Brain microvascular endothelial cell (primary cell): ENCODE results near the gene RAB8B.
A peak's percentile ranks its signal among the peaks of the same experiment; 100 is the strongest.

Experiments
- DNase-seq: peaks from one replicate; pipeline ENCODE4 v3.0.0-alpha.2; 2020
- H3K27ac ChIP-seq: fragments of 250-450 bp; sonication (Bioruptor Pico); 2 replicates; pipeline ENCODE4 v1.5.1; 2020; ENCODE audit warnings: mild to moderate bottlenecking, moderate library complexity
- H3K27me3 ChIP-seq: fragments of 250-450 bp; sonication (Bioruptor Pico); replicated peaks from 2 replicates; pipeline ENCODE4 v1.5.1; 2020; ENCODE audit warnings: mild to moderate bottlenecking
- H3K36me3 ChIP-seq: fragments of 250-450 bp; sonication (Bioruptor Pico); replicated peaks from 2 replicates; pipeline ENCODE4 v1.5.1; 2020; ENCODE audit warnings: mild to moderate bottlenecking
- H3K4me3 ChIP-seq: 2 replicates; pipeline ENCODE4 v1.5.1; 2011; ENCODE audit warnings: low read depth, mild to moderate bottlenecking, control low read depth, low read length, moderate library complexity
- in situ Hi-C: cut with HindIII; loops from 2 replicates; pipeline ENCODE4 v1.10.0; 2017; ENCODE audit warnings: low sequenced_read_pairs, low pct_ligation_motif_present
- TF ChIP-seq, protein P1 (sequence below): IDR thresholded peaks from 2 replicates; pipeline ENCODE4 v1.5.1; 2011; ENCODE audit warnings: low read depth, mild to moderate bottlenecking, moderate library complexity, low read length, control low read depth, inconsistent platforms; ENCODE audit errors: missing control alignments

The RAB8B gene

DNA sequence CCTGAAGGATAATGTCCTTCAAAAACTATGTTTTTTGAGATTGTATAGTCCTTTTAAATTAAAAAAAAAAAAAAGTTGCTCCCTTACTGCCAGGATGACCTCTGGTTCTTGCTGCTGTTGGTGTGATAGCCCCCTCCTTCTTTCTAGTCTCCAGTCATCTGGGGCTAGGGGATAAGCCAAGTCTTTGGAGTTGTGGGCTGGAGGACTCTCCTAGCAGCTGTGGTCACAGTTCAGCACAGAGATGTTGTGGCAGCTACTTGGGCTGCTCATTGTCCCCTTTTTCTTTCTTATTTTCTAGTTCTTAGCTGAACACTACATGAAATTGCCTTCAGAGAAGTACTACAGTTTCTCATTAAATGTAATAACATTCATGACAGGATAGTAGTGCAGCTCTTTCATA lies 48.8 kb downstream of the RAB8B start:
- H3K4me3 ChIP-seq = no peak overlapping the region
- DNase-seq = no peak
- TF ChIP-seq, protein P1, sequence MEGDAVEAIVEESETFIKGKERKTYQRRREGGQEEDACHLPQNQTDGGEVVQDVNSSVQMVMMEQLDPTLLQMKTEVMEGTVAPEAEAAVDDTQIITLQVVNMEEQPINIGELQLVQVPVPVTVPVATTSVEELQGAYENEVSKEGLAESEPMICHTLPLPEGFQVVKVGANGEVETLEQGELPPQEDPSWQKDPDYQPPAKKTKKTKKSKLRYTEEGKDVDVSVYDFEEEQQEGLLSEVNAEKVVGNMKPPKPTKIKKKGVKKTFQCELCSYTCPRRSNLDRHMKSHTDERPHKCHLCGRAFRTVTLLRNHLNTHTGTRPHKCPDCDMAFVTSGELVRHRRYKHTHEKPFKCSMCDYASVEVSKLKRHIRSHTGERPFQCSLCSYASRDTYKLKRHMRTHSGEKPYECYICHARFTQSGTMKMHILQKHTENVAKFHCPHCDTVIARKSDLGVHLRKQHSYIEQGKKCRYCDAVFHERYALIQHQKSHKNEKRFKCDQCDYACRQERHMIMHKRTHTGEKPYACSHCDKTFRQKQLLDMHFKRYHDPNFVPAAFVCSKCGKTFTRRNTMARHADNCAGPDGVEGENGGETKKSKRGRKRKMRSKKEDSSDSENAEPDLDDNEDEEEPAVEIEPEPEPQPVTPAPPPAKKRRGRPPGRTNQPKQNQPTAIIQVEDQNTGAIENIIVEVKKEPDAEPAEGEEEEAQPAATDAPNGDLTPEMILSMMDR = no peak
- in situ Hi-C loops = no loop called here
- no peaks in the 10 kb centered on the region for H3K27me3 ChIP-seq
- no peaks in the 10 kb centered on the region for H3K36me3 ChIP-seq
- H3K27ac ChIP-seq = peak overlapping the region; percentile 62

DNA sequence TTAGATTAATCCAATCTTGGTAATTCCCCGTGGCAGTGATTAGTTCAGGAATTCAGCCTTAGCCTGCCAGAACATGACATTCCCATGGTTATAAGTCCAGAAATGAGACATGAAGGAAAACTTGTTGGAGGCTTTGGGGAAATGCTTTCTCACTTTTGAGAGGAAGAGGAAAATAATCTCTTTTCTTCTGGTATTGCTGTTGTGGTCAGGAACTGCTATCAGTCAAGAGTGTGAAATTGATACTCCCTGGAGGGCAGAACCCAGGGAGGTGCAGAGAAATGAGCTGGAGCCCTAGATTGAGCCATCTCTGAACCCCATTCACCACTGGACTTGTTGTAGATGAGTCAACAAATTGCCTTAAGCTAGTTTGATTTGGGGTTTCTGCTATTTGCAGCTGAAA lies 49.4 kb downstream of the RAB8B start:
- TF ChIP-seq, protein P1 = no peak
- in situ Hi-C loops = no loop called here
- peak overlapping the region; percentile 62 for H3K27ac ChIP-seq
- no peaks in the 10 kb centered on the region for H3K36me3 ChIP-seq
- H3K27me3 ChIP-seq = no peaks in the 10 kb centered on the region
- H3K4me3 ChIP-seq = no peak overlapping the region
- DNase-seq = peak; percentile 82

DNA sequence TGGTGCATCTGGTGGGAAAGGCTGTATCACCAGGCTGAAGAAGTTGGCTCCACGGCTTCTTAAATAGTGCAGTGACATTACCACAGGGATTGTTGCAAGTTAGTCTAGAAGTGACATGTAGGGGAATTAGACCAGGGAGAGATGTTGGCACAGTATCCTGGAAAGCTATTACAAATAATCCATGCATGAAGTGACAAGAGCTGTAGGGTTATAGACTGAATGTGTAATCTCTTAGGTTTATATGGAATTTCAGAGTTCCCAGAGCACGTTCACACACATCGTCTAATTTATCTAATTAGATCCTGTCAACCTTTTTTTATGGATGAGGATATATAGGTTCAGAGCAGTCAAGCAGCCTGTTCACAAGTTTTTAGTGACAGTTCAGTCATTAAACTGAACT lies 50.7 kb downstream of the RAB8B start:
- H3K36me3 ChIP-seq = no peaks in the 10 kb centered on the region
- no peak overlapping the region for H3K27ac ChIP-seq
- no peak overlapping the region for H3K4me3 ChIP-seq
- DNase-seq = no peak
- TF ChIP-seq, protein P1 = no peak
- H3K27me3 ChIP-seq = no peaks in the 10 kb centered on the region
- in situ Hi-C loops = no loop called here

GRCh38 chr15:63241316-63241715 lies 51.9 kb downstream of the RAB8B start:
- no peak for DNase-seq
- Histone ChIP-seq H3K27me3 (no peaks in the 10 kb centered on the region), H3K4me3 (no peak overlapping the region), H3K36me3 (no peaks in the 10 kb centered on the region), H3K27ac (no peak overlapping the region)
- TF ChIP-seq, protein P1 = no peak
- in situ Hi-C loops = no loop called here

DNA sequence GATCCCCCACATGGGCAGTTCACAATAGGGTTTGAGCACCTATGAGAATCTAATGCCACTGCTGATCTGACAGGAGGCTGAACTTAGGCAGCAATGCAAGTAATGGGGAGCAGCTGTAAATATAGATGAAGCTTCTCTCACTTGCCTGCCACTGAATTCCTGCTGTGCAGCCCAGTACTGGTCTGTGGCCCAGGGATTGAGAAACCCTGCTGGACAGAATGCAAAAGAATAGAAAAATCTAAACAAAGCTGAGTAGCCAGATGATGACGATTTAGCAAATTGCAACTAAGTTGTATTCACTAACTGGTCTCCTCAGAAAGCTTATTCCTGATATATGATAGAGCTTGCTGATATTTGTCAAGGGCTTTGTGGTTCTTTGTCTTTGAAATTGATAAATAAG lies 53.7 kb downstream of the RAB8B start:
- no peak for DNase-seq
- no peaks in the 10 kb centered on the region for H3K36me3 ChIP-seq
- in situ Hi-C loops = no loop called here
- H3K27me3 ChIP-seq = no peaks in the 10 kb centered on the region
- TF ChIP-seq, protein P1 = no peak
- no peak overlapping the region for H3K27ac ChIP-seq
- H3K4me3 ChIP-seq = no peak overlapping the region

- Histone ChIP-seq H3K4me3 (no peak overlapping the region), H3K36me3 (no peaks in the 10 kb centered on the region), H3K27me3 (no peaks in the 10 kb centered on the region), H3K27ac (peak overlapping the region; percentile 17)
- no peak for DNase-seq
- TF ChIP-seq, protein P1 = no peak
- in situ Hi-C loops = no loop called here
These were observed 54.4 kb downstream of the RAB8B start for GRCh38 chr15:63243776-63244175.
